Activated T-helper 1 cell treated with Interleukin-2 at 50 U/mL for 16 hours (primary cell): ENCODE results near the gene GAS6.
"Not testable (repeated sequence)": the region's sequence is repeated elsewhere in the genome, so short reads cannot be mapped to it uniquely, and the experiment has no call there.

Experiments used
- DNase-seq: peaks from one replicate; pipeline ENCODE4 v3.0.0-alpha.2; 2020; ENCODE audit warnings: low read depth

The GAS6 gene

GRCh38 chr13:113806104-113806471 is 57.8 kb downstream of the GAS6 start:
- no peak for DNase-seq

DNA sequence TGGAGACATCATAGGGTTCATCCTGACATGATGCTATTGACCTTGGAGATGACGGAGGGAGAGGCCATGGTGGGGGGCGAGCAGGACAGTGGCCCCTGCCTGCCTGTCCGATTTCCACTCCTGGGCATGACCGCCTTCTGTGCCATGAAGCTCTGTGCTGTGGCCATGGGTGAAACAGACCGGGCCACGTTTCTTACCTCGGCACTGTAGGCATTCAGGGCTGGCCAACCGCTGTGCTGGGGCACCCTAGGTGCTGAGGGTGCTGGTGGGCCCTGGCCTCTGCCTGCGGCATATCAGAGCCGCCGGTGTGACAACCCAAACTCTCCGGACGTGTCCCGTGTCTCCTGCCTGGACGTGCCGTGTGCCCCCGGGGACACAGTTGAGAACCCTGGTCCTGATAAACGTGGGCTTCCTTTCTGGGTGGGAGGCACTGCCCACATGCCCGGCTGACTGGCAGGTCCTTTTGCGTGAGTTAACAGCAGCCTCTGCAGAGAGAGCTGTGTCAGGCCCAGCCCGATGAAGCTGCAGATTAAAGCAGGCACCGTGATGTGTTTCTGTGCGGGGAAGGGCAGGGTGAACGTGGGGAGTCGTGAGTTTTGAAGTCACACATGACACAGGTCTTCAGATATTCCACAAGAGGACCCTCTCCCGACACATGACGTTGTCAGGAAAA is 58.3 kb downstream of the GAS6 start:
- DNase-seq: no peak

GRCh38 chr13:113804703-113805430 is 59.0 kb downstream of the GAS6 start:
- no peak for DNase-seq

DNA sequence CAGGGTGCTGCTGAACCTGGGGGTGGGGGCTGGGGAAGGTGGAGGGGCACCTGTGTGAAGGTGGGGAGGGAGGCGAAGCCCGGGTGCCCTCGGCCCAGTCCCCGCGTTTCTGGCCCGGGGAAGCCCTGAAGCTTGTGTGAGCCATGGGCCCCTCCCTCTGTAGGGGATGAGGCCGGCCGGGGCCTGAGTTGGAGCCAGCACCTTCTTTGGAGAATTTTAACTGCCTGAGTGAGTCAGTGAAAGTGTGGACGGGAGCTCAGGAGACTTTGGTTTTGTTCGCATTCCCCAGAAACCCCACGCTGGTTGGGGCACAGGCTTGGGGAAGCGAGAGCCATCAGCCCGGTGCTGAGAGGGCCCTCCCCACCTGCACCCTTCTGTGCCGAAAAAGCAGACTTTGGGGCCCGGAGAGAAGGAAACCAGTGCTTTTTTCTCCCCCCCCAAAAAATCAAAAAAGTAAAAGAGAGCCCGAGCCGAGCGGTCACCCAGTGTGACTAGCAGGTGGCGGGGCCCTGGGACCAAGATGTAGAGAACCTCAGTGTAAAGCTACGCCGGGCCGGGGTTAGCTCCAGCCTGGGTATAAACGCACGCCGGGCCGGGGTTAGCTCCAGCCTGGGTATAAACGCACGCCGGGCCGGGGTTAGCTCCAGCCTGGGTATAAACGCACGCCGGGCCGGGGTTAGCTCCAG is 59.7 kb downstream of the GAS6 start:
- no peak for DNase-seq

DNA sequence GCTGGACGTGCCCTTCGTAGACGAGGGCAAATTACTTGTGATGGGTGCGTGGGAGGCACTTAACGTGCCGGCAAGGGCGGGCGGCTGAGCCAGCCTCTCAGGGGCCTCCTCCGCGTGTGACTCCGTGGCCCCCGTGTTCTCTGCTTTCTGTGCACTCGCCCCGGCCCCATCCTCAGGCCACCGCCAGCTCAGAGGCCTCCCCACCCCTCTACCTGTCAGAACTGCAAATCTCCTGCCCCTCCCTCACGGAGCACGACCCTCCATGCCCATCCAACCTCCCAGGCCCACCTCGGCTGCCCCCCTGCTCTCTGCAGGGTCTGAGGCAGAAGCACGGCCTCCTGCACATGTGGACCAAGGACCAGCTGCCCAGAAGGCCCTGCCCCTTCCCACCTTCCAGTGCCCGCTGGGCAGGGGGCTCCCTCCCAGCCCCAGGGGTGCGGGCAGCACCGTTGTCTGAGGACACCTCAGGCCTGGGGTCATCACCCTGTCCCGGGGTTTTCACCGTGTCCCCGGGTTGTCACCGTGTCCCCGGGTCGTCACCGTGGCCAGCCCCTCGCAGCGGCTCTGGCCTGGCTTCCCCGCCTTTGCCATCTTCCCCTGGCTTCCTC is 60.4 kb downstream of the GAS6 start:
- DNase-seq: no peak

GRCh38 chr13:113802761-113803160 is 61.1 kb downstream of the GAS6 start:
- no peak for DNase-seq

- no peak for DNase-seq
Observed at GRCh38 chr13:113802090-113802531, 61.8 kb downstream of the GAS6 start.

- no peak for DNase-seq
Observed at GRCh38 chr13:113801289-113801961, 62.5 kb downstream of the GAS6 start.

- no peak for DNase-seq
Observed at GRCh38 chr13:113800576-113800926, 63.3 kb downstream of the GAS6 start.

- DNase-seq: no peak
Observed at GRCh38 chr13:113798200-113798811, 65.6 kb downstream of the GAS6 start.

GRCh38 chr13:113796964-113797676 is 66.8 kb downstream of the GAS6 start:
- DNase-seq: no peak

- no peak for DNase-seq
Observed at GRCh38 chr13:113796211-113796963, 67.5 kb downstream of the GAS6 start.

GRCh38 chr13:113795362-113795761 is 68.5 kb downstream of the GAS6 start:
- DNase-seq: not testable (repeated sequence)

- no peak for DNase-seq
Observed at GRCh38 chr13:113794764-113795173, 69.1 kb downstream of the GAS6 start.

GRCh38 chr13:113794086-113794485 is 69.8 kb downstream of the GAS6 start:
- DNase-seq: no peak

- no peak for DNase-seq
Observed at GRCh38 chr13:113793718-113794085, 70.2 kb downstream of the GAS6 start.

DNA sequence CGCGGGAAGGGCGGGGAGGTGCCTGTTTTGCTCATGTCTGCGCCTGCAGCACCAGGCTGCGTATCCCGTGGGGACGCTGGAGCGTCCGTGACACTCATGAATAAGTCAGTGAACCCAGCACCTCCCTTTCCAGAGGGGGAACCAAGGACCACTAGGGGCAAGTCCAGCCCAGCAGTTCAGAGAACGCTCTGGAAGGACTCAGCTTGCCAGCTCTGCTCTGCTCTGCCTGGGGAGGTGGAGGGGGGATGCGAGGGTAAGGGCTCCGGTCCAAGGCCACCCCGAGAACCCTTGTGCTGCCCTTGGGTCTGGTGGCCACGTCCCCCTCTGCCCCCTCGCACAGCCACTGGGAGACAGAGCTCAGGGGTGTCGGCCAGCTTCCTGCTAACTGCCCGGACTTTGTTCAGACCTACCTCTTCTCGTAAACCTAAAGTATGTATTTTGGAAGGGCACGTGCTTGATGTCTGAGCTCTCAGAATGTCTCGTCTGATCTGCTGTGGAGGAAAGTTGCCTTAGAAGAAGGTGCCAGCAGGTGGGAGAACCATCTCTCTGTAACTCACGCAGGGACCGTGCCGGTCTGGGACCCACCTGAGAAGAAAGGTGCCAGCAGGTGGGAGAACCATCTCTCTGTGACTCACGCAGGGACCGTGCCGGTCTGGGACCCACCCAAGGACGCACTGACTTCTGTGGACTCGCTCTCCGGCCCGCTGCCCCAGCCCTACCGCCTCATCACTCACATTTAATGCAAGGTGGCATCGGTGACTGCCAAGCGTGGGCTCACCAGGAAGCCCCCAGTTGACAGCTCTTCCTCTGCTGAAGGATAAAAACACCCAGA is 70.8 kb downstream of the GAS6 start:
- DNase-seq: no peak

GRCh38 chr13:113792236-113792770 is 71.6 kb downstream of the GAS6 start:
- no peak for DNase-seq

DNA sequence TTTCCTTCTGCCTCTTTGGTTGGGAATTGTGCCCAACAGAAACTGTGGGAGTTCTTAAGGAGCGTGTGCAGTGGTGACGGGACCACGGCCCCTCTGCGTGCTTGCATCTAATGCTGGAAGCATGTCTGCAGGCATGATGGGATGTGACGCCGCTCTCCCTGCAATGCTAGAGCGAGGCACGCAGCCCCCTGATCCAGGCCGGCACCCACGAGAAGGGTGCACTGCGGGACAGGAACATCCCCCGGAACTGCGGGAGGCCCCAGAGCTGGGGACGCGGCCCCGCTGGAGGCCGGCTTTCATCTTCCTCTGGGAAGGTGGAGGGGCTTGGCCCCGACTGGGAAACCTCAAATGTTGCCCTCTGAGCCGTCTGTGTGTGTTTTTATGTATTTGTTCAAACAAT is 72.1 kb downstream of the GAS6 start:
- DNase-seq: no peak
